Ishikawa (cell line): ENCODE data around the gene SLC4A3.

Experiments used
- EGR1 ChIP-seq: IDR thresholded peaks from 2 replicates; pipeline ENCODE4 v1.6.1; 2012
- RAD21 ChIP-seq: IDR thresholded peaks from 2 replicates; pipeline ENCODE4 v1.6.1; 2012; ENCODE audit warnings: low read depth
- TAF1 ChIP-seq: IDR thresholded peaks from 2 replicates; pipeline ENCODE4 v1.6.1; 2012; ENCODE audit warnings: low read depth, mild to moderate bottlenecking
- YY1 ChIP-seq: IDR thresholded peaks from 2 replicates; pipeline ENCODE4 v1.6.1; 2012; ENCODE audit warnings: low read depth
- TF ChIP-seq, protein P1 (sequence below): IDR thresholded peaks from 2 replicates; pipeline ENCODE4 v1.6.1; 2012; ENCODE audit warnings: low read depth, mild to moderate bottlenecking
- TF ChIP-seq, protein P2 (sequence below): IDR thresholded peaks from 2 replicates; pipeline ENCODE4 v1.6.1; 2012

DNA sequence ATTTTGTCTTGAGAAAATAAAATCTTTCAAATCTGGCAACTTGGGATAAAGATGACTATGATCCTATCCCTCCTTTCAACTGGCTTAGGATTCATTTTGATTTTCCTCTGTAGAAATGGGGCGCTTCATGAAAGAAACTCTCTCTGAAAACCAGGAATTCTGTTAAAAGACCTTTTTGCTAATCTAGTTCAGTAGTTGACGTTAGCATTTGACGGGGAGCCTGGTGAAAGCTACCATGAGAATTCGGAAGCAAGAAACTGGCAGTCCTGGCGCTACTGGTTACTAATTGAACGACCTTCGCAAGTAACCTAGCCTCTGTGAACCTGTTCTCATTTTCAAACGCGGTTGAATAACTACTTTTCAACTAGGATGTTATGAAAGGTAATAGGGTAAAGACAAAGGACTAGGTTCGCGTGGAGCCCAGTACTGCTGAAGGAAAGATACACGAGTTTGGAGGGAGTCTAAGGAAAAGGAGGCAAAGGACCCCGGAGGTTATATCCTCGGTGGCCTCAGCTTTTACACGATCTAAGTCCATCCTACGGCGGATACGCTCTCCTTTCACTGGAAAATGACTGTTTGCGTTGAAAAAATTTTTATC is 30.4 kb upstream of the SLC4A3 start:
- TF ChIP-seq YY1 (no peak), EGR1 (no peak), TAF1 (no peak), RAD21 (no peak)
- TF ChIP-seq, protein P1, sequence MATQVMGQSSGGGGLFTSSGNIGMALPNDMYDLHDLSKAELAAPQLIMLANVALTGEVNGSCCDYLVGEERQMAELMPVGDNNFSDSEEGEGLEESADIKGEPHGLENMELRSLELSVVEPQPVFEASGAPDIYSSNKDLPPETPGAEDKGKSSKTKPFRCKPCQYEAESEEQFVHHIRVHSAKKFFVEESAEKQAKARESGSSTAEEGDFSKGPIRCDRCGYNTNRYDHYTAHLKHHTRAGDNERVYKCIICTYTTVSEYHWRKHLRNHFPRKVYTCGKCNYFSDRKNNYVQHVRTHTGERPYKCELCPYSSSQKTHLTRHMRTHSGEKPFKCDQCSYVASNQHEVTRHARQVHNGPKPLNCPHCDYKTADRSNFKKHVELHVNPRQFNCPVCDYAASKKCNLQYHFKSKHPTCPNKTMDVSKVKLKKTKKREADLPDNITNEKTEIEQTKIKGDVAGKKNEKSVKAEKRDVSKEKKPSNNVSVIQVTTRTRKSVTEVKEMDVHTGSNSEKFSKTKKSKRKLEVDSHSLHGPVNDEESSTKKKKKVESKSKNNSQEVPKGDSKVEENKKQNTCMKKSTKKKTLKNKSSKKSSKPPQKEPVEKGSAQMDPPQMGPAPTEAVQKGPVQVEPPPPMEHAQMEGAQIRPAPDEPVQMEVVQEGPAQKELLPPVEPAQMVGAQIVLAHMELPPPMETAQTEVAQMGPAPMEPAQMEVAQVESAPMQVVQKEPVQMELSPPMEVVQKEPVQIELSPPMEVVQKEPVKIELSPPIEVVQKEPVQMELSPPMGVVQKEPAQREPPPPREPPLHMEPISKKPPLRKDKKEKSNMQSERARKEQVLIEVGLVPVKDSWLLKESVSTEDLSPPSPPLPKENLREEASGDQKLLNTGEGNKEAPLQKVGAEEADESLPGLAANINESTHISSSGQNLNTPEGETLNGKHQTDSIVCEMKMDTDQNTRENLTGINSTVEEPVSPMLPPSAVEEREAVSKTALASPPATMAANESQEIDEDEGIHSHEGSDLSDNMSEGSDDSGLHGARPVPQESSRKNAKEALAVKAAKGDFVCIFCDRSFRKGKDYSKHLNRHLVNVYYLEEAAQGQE, result no peak
- TF ChIP-seq, protein P2, sequence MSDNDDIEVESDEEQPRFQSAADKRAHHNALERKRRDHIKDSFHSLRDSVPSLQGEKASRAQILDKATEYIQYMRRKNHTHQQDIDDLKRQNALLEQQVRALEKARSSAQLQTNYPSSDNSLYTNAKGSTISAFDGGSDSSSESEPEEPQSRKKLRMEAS, result no peak
